NK-92 (cell line): ENCODE data around the gene NDUFAF8.

ENCODE experiments used
- DNase-seq: peaks from one replicate; lab custom pipeline; 2025; ENCODE audit not compliant: unreplicated experiment; lab: John Stamatoyannopoulos, UW

Gene NDUFAF8

GRCh38 chr17:81250286-81251093, 11.4 kb downstream of the NDUFAF8 start:
- no peak for DNase-seq

- DNase-seq = no peak
Observed at GRCh38 chr17:81251094-81251708, 12.1 kb downstream of the NDUFAF8 start.

- no peak for DNase-seq
Observed at GRCh38 chr17:81251709-81252301, 12.7 kb downstream of the NDUFAF8 start.

GRCh38 chr17:81252326-81252986, 13.3 kb downstream of the NDUFAF8 start:
- DNase-seq = no peak

GRCh38 chr17:81252987-81253329, 13.8 kb downstream of the NDUFAF8 start:
- no peak for DNase-seq

GRCh38 chr17:81253358-81254131, 14.4 kb downstream of the NDUFAF8 start:
- no peak for DNase-seq

- no peak for DNase-seq
Observed at GRCh38 chr17:81254955-81255717, 16.0 kb downstream of the NDUFAF8 start.

- no peak for DNase-seq
Observed at GRCh38 chr17:81256616-81257015, 17.5 kb downstream of the NDUFAF8 start.

GRCh38 chr17:81257533-81257932, 18.4 kb downstream of the NDUFAF8 start:
- DNase-seq = no peak

GRCh38 chr17:81258292-81258691, 19.2 kb downstream of the NDUFAF8 start:
- no peak for DNase-seq

GRCh38 chr17:81259058-81259605, 20.0 kb downstream of the NDUFAF8 start:
- DNase-seq = no peak

- no peak for DNase-seq
Observed at GRCh38 chr17:81260171-81260570, 21.1 kb downstream of the NDUFAF8 start.

GRCh38 chr17:81260641-81261040, 21.5 kb downstream of the NDUFAF8 start:
- no peak for DNase-seq

- no peak for DNase-seq
Observed at GRCh38 chr17:81261096-81261495, 22.0 kb downstream of the NDUFAF8 start.

GRCh38 chr17:81261582-81262336, 22.6 kb downstream of the NDUFAF8 start:
- no peak for DNase-seq

- no peak for DNase-seq
Observed at GRCh38 chr17:81263371-81264181, 24.5 kb downstream of the NDUFAF8 start.

- no peak for DNase-seq
Observed at GRCh38 chr17:81264640-81265039, 25.5 kb downstream of the NDUFAF8 start.

- DNase-seq = no peak
Observed at GRCh38 chr17:81265576-81265975, 26.5 kb downstream of the NDUFAF8 start.
